Inferior parietal cortex (tissue), 1 donor: ENCODE measurements around the gene GTF2B.
A peak's percentile ranks its signal among the peaks of the same experiment; 100 is the strongest.
"Not testable (repeated sequence)": the region's sequence is repeated elsewhere in the genome, so short reads cannot be mapped to it uniquely, and the experiment has no call there.

Experiments used
- DNase-seq: peaks from one replicate; pipeline ENCODE4 v3.0.0-alpha.2; 2016; ENCODE audit errors: extremely low spot score

The GTF2B gene

GRCh38 chr1:88891318-88891950 is at the start of gene GTF2B:
GTF2B (minus strand) TSS chr1:88891567; CDS start chr1:88891499, 68 bp downstream.
- peak; percentile 97 for DNase-seq

- not testable (repeated sequence) for DNase-seq
Measured at GRCh38 chr1:88938528-88938927, 47.2 kb upstream of the GTF2B start.

GRCh38 chr1:88936760-88937342 is 45.5 kb upstream of the GTF2B start:
- no peak for DNase-seq

- DNase-seq: no peak
Measured at GRCh38 chr1:88936223-88936523, 44.8 kb upstream of the GTF2B start.

- peak; percentile 52 for DNase-seq
Measured at GRCh38 chr1:88935522-88936222, 44.3 kb upstream of the GTF2B start.

- DNase-seq: not testable (repeated sequence)
Measured at GRCh38 chr1:88930176-88930575, 38.8 kb upstream of the GTF2B start.

GRCh38 chr1:88923224-88923623 is 31.9 kb upstream of the GTF2B start:
- no peak for DNase-seq

- DNase-seq: no peak
Measured at GRCh38 chr1:88922214-88922613, 30.8 kb upstream of the GTF2B start.

GRCh38 chr1:88920845-88921244 is 29.5 kb upstream of the GTF2B start:
- no peak for DNase-seq

- DNase-seq: no peak
Measured at GRCh38 chr1:88917321-88918025, 26.1 kb upstream of the GTF2B start.

- no peak for DNase-seq
Measured at GRCh38 chr1:88916883-88917282, 25.5 kb upstream of the GTF2B start.

- not testable (repeated sequence) for DNase-seq
Measured at GRCh38 chr1:88911800-88912199, 20.4 kb upstream of the GTF2B start.

- DNase-seq: no peak
Measured at GRCh38 chr1:88911161-88911560, 19.8 kb upstream of the GTF2B start.

- no peak for DNase-seq
Measured at GRCh38 chr1:88910401-88910800, 19.0 kb upstream of the GTF2B start.

GRCh38 chr1:88900883-88901282 is 9.5 kb upstream of the GTF2B start:
- DNase-seq: no peak

GRCh38 chr1:88897070-88897730 is 5.8 kb upstream of the GTF2B start:
- peak; percentile 39 for DNase-seq

GRCh38 chr1:88892357-88892877 is 1.1 kb upstream of the GTF2B start:
- DNase-seq: no peak

GRCh38 chr1:88891951-88892340 is 579 bp upstream of the GTF2B start:
- DNase-seq: peak; percentile 27

GRCh38 chr1:88890791-88891317 is 513 bp downstream of the GTF2B start:
- DNase-seq: peak; percentile 49

- DNase-seq: no peak
Measured at GRCh38 chr1:88890131-88890530, 1.2 kb downstream of the GTF2B start.

- DNase-seq: no peak
Measured at GRCh38 chr1:88888750-88889149, 2.6 kb downstream of the GTF2B start.

GRCh38 chr1:88885933-88886332 is 5.4 kb downstream of the GTF2B start:
- no peak for DNase-seq
